HepG2 (cell line): Measurements from ENCODE around the gene PLEKHH1. TPM values are rescaled to one million over a fixed set of nuclear protein-coding genes. Genes with fewer than 3 reads are reported as not detected.
A peak's percentile ranks its signal among the peaks of the same experiment; 100 is the strongest.

Source experiments
- ATAC-seq: fragments of 200-7000 bp; cut with Tn5 transposase; 3 replicates; pipeline ENCODE4 v1.9.1; 2020; ENCODE audit warnings: mild to moderate bottlenecking, moderate library complexity
- BruUV-seq: library from RNA; stranded (reverse); fragments of 400-500 nt; replicated peaks from 2 replicates; lab custom pipeline; 2021; lab: Mats Ljungman, UMichigan
- CTCF ChIA-PET: fragments of 300-600 bp; formaldehyde crosslinking; extraction: SDS; loops from one replicate; lab custom pipeline; 2021; ENCODE audit warnings: low total read pairs, inconsistent platforms, low intra/inter-chr PET ratio; lab: Yijun Ruan, JAX
- POLR2A ChIA-PET: fragments of 350-600 bp; sonication (Branson Sonifier 250); formaldehyde crosslinking; loops from one replicate; lab custom pipeline; 2020; ENCODE audit warnings: antibody characterized with exemption, inconsistent platforms; lab: Yijun Ruan, JAX
- DNase-seq: peaks from one replicate; pipeline ENCODE4 v3.0.0-alpha.2; 2015; ENCODE audit warnings: low spot score
- FAIRE-seq: peaks from 3 replicates; lab custom pipeline; 2011; peaks lifted over from hg19 to GRCh38; lab: Jason Lieb, UNC
- H2AFZ ChIP-seq: one replicate; pipeline ENCODE4 v1.6.1; 2011; ENCODE audit warnings: low read length, inconsistent platforms
- H3K27ac ChIP-seq: fragments of 300-600 bp; 3 replicates; pipeline ENCODE4 v1.8.0; 2011; ENCODE audit warnings: mixed run types, mild to moderate bottlenecking, mixed read lengths, low read length, inconsistent platforms; ENCODE audit not compliant: insufficient read depth; ENCODE audit errors: extremely low read length
- H3K27me3 ChIP-seq, 2 experiments: fragments of 200-600 bp in 1 of 2; 2 replicates in 1 of 2; 3 replicates in 1 of 2; pipeline versions ENCODE4 v1.6.0 to v1.8.0; 2011; ENCODE audit warnings: low read length in 2 of 2, mild to moderate bottlenecking in 2 of 2, moderate library complexity in 2 of 2, inconsistent platforms in 1 of 2; ENCODE audit not compliant: insufficient read depth in 2 of 2, control insufficient read depth in 1 of 2
- H3K36me3 ChIP-seq, 2 experiments: fragments of 200-600 bp in 1 of 2; replicated peaks in 1 of 2; 2 replicates in 1 of 2; 3 replicates in 1 of 2; pipeline versions ENCODE4 v1.5.1 to v1.8.0; 2011; ENCODE audit warnings: low read length in 2 of 2, inconsistent platforms in 1 of 2; ENCODE audit not compliant: insufficient read depth in 2 of 2, control insufficient read depth in 1 of 2
- H3K4me1 ChIP-seq: 2 replicates; pipeline ENCODE4 v1.5.1; 2012; ENCODE audit warnings: low read length, inconsistent platforms; ENCODE audit not compliant: insufficient read depth
- H3K4me2 ChIP-seq: 2 replicates; pipeline ENCODE4 v1.6.0; 2011; ENCODE audit warnings: low read depth, low read length, inconsistent platforms
- H3K4me3 ChIP-seq, 3 experiments: fragments of 200-600 bp in 1 of 3; sonication (generic), shearing (Covaris generic) in 1 of 3; replicated peaks in 1 of 3; 2 replicates each; pipeline ENCODE4 v1.5.1; 2011 to 2016; ENCODE audit warnings: low read length in 3 of 3, inconsistent platforms in 2 of 3, low read depth in 2 of 3, mild to moderate bottlenecking in 2 of 3, control low read depth in 1 of 3, mixed read lengths in 1 of 3; ENCODE audit not compliant: insufficient read depth in 1 of 3
- H3K79me2 ChIP-seq: one replicate; pipeline ENCODE4 v1.6.1; 2011; ENCODE audit warnings: low read length, inconsistent platforms; ENCODE audit not compliant: insufficient read depth
- H3K9ac ChIP-seq: 2 replicates; pipeline ENCODE4 v1.6.0; 2011; ENCODE audit warnings: mild to moderate bottlenecking, low read depth, low read length, inconsistent platforms; ENCODE audit not compliant: insufficient read depth
- H3K9me3 ChIP-seq: 2 replicates; pipeline ENCODE4 v1.5.1; 2012; ENCODE audit warnings: mild to moderate bottlenecking, low read length
- H4K20me1 ChIP-seq: 2 replicates; pipeline ENCODE4 v1.6.0; 2011; ENCODE audit warnings: inconsistent platforms, mild to moderate bottlenecking, low read length, moderate library complexity; ENCODE audit not compliant: insufficient read depth
- ARNT2 ChIP-seq: sonication (generic); formaldehyde crosslinking; IDR thresholded peaks from 2 replicates; pipeline ENCODE4 v1.8.0; 2022; ENCODE audit warnings: mild to moderate bottlenecking, low read depth, missing genetic modification reagents, moderate library complexity
- CENPX ChIP-seq: sonication (generic); formaldehyde crosslinking; IDR thresholded peaks from 2 replicates; pipeline ENCODE4 v1.9.0; 2021; ENCODE audit warnings: mild to moderate bottlenecking, missing genetic modification reagents, moderate library complexity
- FOSL2 ChIP-seq: sonication (generic); formaldehyde crosslinking; IDR thresholded peaks from 2 replicates; pipeline ENCODE4 v1.4.0; 2020; ENCODE audit warnings: missing genetic modification reagents
- HMG20A ChIP-seq: IDR thresholded peaks from 2 replicates; pipeline ENCODE4 v1.6.1; 2016; ENCODE audit warnings: borderline replicate concordance
- IKZF4 ChIP-seq: sonication (generic); formaldehyde crosslinking; IDR thresholded peaks from 2 replicates; pipeline ENCODE4 v1.5.1; 2020; ENCODE audit warnings: borderline replicate concordance, mild to moderate bottlenecking, low read depth, missing genetic modification reagents; ENCODE audit errors: not compliant biosample characterization
- ISX ChIP-seq: sonication (generic); formaldehyde crosslinking; conservative IDR thresholded peaks from 2 replicates; pipeline ENCODE4 v1.5.0; 2020; ENCODE audit warnings: missing genetic modification reagents
- PPARG ChIP-seq: conservative IDR thresholded peaks from 2 replicates; pipeline ENCODE4 v1.6.1; 2016; ENCODE audit warnings: missing biosample characterization, missing genetic modification reagents
- RBFOX2 ChIP-seq: fragments of 200-400 bp; formaldehyde crosslinking; IDR thresholded peaks from 2 replicates; pipeline ENCODE4 v1.6.1; 2017; ENCODE audit warnings: low read depth, mild to moderate bottlenecking, low read length
- RBM39 ChIP-seq: fragments of 200-400 bp; formaldehyde crosslinking; IDR thresholded peaks from one replicate; pipeline ENCODE4 v1.6.1; 2018; ENCODE audit warnings: antibody characterized with exemption, mild to moderate bottlenecking, low read depth, low read length; ENCODE audit not compliant: poor library complexity, severe bottlenecking
- SRF ChIP-seq: IDR thresholded peaks from 2 replicates; pipeline ENCODE4 v1.6.1; 2011; ENCODE audit warnings: mild to moderate bottlenecking, low read depth, low read length, moderate library complexity
- ZFP90 ChIP-seq: sonication (generic); formaldehyde crosslinking; IDR thresholded peaks from 2 replicates; pipeline ENCODE4 v1.8.0; 2022; ENCODE audit warnings: missing genetic modification reagents, mild to moderate bottlenecking, inconsistent platforms, borderline replicate concordance
- ZNF207 ChIP-seq: fragments of 450-650 bp; IDR thresholded peaks from 2 replicates; pipeline ENCODE4 v1.6.1; 2016; ENCODE audit warnings: antibody characterized with exemption, borderline replicate concordance
- ZNF850 ChIP-seq: sonication (generic); formaldehyde crosslinking; conservative IDR thresholded peaks from 2 replicates; pipeline ENCODE4 v1.9.0; 2021; ENCODE audit warnings: mild to moderate bottlenecking, missing genetic modification reagents
- WGBS: methylation state at CpG from one replicate; pipeline ENCODE4 v1.1.6; 2017; ENCODE audit warnings: low lambda C conversion rate; 5-methylcytosine and 5-hydroxymethylcytosine counted together
- in situ Hi-C: cut with HindIII; loops from 2 replicates; pipeline ENCODE4 v1.10.0; 2017; ENCODE audit warnings: low pct_unique_long_range_greater_than_20kb; ENCODE audit not compliant: extremely low pct_ligation_motif_present
- intact Hi-C: fragments of 100-400 bp; cut with micrococcal nuclease; formaldehyde crosslinking; loops from one replicate; pipeline ENCODE4 v1.10.0; 2022; ENCODE audit not compliant: unreplicated experiment
- polyA plus RNA-seq, 8 experiments: library from polyadenylated mRNA; depleted of rRNA in 3 of 8; stranded (reverse) in 7 of 8; unstranded in 1 of 8; fragments of >200 nt; fragmentation: Illumina TruSeq in 4 of 8; extraction: Trizol in 4 of 8; gene quantifications; 2 replicates each; pipeline versions ENCODE4 v1.2.1 to v1.2.3, GENCODE V29; 2011 to 2016; ENCODE audit warnings: low read depth in 4 of 8, missing spikeins in 1 of 8, mixed read lengths in 1 of 8; ENCODE audit not compliant: insufficient read depth in 1 of 8
- total RNA-seq, 5 experiments: library from RNA; depleted of rRNA; stranded (reverse); fragments of >200 nt; fragmentation: Illumina TruSeq; extraction: Trizol; gene quantifications; 2 replicates each; pipeline ENCODE4 v1.2.3, GENCODE V29; 2016; ENCODE audit warnings: low read depth in 1 of 5
- TF ChIP-seq, protein P1 (sequence below), 2 experiments: sonication (generic) in 1 of 2; formaldehyde crosslinking in 1 of 2; IDR thresholded peaks; 2 replicates each; pipeline versions ENCODE4 v1.4.0 to v1.6.1; 2018 to 2020; ENCODE audit warnings: missing genetic modification reagents in 2 of 2, borderline replicate concordance in 1 of 2, low read depth in 1 of 2, mild to moderate bottlenecking in 1 of 2, missing biosample characterization in 1 of 2
- TF ChIP-seq, protein P2 (sequence below): sonication (generic); formaldehyde crosslinking; IDR thresholded peaks from 2 replicates; pipeline ENCODE4 v1.5.1; 2020; ENCODE audit warnings: missing genetic modification reagents, mild to moderate bottlenecking, borderline replicate concordance
- TF ChIP-seq, protein P3 (sequence below): sonication (generic); formaldehyde crosslinking; IDR thresholded peaks from 2 replicates; pipeline ENCODE4 v1.4.0; 2020; ENCODE audit warnings: mild to moderate bottlenecking, missing genetic modification reagents

The PLEKHH1 gene
- total and polyA plus RNA-seq, 2 of the 13 experiments (the other 11 are each of a cell fraction or from before 2014, with no cell fraction given): 8.6 to 15.8 TPM

DNA sequence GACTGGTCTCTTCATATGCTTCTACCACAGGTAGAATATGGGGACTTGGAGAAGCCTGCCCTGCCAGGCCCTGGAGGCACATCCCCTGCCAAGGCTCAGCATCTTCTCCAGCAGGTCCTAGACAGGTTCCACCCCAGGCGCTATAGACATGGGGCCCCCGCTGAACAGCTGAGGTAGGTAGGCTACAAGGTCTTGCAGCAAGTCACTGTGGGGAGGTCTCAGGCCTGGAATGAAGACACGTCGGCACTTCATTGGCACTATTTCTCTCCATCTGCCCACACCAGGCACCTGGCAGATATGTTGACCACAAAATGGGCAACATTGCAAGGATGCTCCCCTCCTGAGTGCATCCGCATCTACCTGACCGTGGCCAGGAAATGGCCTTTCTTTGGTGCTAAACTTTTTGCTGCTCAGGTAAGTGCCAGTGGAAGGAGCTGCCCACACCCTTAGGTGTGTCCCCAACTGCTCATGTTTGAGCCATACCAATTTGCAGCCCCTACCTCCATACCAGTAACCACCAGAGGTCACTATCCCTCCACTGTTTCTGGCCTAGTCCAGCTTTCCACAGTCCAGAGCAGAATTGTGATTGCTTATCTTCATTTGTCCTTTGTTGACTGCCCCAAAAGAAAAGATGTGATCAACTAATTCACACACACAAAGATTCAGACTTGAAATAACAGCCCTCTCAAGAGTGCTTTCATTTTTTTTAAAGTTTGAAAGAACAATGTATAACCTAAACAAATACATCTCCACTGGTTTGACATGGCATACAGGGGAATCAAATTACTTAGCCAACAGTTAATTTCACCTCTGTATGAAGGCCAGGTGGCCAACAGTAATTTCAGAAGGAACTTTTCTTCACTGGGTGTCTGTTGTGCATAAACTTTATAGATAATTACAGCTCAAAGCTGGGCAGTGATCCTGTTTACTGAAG lies 50.9 kb downstream of the PLEKHH1 start (continued):
- 0 out of 2 replicates have a peak, but pooled peaks have one; percentile 18 for TF ChIP-seq PPARG
- no peak for TF ChIP-seq CENPX

DNA sequence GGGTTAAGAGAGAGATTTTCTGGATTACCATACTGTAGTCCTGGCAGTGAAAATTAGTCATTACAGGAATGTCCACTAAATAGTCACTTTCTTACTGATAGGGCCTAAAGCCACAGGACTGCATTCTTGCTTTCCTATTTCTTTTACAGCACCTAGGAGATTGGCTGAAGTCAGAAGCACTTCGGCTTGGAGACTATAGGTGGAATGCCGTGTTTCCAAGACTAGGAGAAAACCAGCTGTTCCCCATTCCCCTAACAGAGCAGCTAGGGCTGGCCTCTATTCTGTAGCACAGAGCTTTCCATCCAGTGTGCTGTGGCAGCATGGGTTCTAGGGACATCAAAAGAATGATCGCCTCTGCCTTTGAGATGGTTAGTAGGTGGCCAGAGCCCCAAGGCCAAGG lies 51.9 kb downstream of the PLEKHH1 start:
- no peaks in the 10 kb centered on the region for H3K79me2 ChIP-seq
- 100% methylated on average over 3 of the region's 3 CpGs for WGBS
- H3K9ac ChIP-seq: no peak overlapping the region
- FAIRE-seq (no peak), DNase-seq (no peak), ATAC-seq (no peak)
- POLR2A ChIA-PET: interaction anchor here (1.2 to 1.9 kb wide), 2 partner anchors 82 to 110 kb away, joined by 3 to 6 read pairs; no protein-coding TSS in a partner anchor
- in situ Hi-C loops (loop anchor here (10.0 kb wide), 2 partner anchors 80 to 120 kb away; partner anchors contain the start of gene RDH12), intact Hi-C loops (loop anchor here (1.0 to 5.0 kb wide), 4 partner anchors 33 to 119 kb away; no protein-coding TSS in a partner anchor)
- H2AFZ ChIP-seq: no peak overlapping the region
- no peaks in the 10 kb centered on the region for H4K20me1 ChIP-seq
- H3K4me1 ChIP-seq: peaks cover 19% of the 10 kb centered on the region
- no peak overlapping the region for H3K4me3 ChIP-seq
- H3K9me3 ChIP-seq: no peaks in the 10 kb centered on the region
- no TSS peak for BruUV-seq
- no peaks in the 10 kb centered on the region for H3K27me3 ChIP-seq
- CTCF ChIA-PET: interaction anchor here (1.4 to 3.5 kb wide), 3 partner anchors 34 to 120 kb away, joined by 3 to 49 read pairs (median 29); partner anchors contain the start of gene ARG2
- peaks cover 4% of the 10 kb centered on the region in 2 experiments; a peak in 2 of 5 replicates for H3K36me3 ChIP-seq
- no peak overlapping the region for H3K4me2 ChIP-seq
- no peak overlapping the region for H3K27ac ChIP-seq
- TF ChIP-seq IKZF4 (CRISPR knock-in tag) (no peak), HMG20A (CRISPR knock-in tag) (no peak), FOSL2 (no peak), SRF (no peak), ZNF850 (CRISPR knock-in tag) (no peak), ARNT2 (CRISPR knock-in tag) (no peak), RBFOX2 (no peak), RBM39 (no peak), ISX (CRISPR knock-in tag) (no peak), ZNF207 (no peak), ZFP90 (CRISPR knock-in tag) (no peak)
- TF ChIP-seq, protein P1, sequence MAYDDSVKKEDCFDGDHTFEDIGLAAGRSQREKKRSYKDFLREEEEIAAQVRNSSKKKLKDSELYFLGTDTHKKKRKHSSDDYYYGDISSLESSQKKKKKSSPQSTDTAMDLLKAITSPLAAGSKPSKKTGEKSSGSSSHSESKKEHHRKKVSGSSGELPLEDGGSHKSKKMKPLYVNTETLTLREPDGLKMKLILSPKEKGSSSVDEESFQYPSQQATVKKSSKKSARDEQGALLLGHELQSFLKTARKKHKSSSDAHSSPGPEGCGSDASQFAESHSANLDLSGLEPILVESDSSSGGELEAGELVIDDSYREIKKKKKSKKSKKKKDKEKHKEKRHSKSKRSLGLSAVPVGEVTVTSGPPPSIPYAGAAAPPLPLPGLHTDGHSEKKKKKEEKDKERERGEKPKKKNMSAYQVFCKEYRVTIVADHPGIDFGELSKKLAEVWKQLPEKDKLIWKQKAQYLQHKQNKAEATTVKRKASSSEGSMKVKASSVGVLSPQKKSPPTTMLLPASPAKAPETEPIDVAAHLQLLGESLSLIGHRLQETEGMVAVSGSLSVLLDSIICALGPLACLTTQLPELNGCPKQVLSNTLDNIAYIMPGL (CRISPR knock-in tag; IDR thresholded peaks at IDR 0.05; ENCODE audit: borderline replicate concordance in 1 of 2, low read depth in 1 of 2): no peak
- TF ChIP-seq, protein P2, sequence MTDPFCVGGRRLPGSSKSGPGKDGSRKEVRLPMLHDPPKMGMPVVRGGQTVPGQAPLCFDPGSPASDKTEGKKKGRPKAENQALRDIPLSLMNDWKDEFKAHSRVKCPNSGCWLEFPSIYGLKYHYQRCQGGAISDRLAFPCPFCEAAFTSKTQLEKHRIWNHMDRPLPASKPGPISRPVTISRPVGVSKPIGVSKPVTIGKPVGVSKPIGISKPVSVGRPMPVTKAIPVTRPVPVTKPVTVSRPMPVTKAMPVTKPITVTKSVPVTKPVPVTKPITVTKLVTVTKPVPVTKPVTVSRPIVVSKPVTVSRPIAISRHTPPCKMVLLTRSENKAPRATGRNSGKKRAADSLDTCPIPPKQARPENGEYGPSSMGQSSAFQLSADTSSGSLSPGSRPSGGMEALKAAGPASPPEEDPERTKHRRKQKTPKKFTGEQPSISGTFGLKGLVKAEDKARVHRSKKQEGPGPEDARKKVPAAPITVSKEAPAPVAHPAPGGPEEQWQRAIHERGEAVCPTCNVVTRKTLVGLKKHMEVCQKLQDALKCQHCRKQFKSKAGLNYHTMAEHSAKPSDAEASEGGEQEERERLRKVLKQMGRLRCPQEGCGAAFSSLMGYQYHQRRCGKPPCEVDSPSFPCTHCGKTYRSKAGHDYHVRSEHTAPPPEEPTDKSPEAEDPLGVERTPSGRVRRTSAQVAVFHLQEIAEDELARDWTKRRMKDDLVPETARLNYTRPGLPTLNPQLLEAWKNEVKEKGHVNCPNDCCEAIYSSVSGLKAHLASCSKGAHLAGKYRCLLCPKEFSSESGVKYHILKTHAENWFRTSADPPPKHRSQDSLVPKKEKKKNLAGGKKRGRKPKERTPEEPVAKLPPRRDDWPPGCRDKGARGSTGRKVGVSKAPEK (CRISPR knock-in tag): no peak
- TF ChIP-seq, protein P3, sequence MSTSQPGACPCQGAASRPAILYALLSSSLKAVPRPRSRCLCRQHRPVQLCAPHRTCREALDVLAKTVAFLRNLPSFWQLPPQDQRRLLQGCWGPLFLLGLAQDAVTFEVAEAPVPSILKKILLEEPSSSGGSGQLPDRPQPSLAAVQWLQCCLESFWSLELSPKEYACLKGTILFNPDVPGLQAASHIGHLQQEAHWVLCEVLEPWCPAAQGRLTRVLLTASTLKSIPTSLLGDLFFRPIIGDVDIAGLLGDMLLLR (CRISPR knock-in tag): no peak
